DND-41 (cell line): ENCODE data around the gene NACC2.

ENCODE experiments used
- EZH2 ChIP-seq: IDR thresholded peaks from 3 replicates; pipeline ENCODE4 v1.6.1; 2012; ENCODE audit warnings: borderline replicate concordance, low read depth, mild to moderate bottlenecking, moderate library complexity, low read length, inconsistent platforms; ENCODE audit not compliant: severe bottlenecking
- TF ChIP-seq, protein P1 (sequence below): IDR thresholded peaks from 2 replicates; pipeline ENCODE4 v1.5.1; 2012; ENCODE audit warnings: borderline replicate concordance, low read length, moderate library complexity, mild to moderate bottlenecking; ENCODE audit not compliant: poor library complexity, severe bottlenecking; ENCODE audit errors: extremely low read depth

- TF ChIP-seq, protein P1, sequence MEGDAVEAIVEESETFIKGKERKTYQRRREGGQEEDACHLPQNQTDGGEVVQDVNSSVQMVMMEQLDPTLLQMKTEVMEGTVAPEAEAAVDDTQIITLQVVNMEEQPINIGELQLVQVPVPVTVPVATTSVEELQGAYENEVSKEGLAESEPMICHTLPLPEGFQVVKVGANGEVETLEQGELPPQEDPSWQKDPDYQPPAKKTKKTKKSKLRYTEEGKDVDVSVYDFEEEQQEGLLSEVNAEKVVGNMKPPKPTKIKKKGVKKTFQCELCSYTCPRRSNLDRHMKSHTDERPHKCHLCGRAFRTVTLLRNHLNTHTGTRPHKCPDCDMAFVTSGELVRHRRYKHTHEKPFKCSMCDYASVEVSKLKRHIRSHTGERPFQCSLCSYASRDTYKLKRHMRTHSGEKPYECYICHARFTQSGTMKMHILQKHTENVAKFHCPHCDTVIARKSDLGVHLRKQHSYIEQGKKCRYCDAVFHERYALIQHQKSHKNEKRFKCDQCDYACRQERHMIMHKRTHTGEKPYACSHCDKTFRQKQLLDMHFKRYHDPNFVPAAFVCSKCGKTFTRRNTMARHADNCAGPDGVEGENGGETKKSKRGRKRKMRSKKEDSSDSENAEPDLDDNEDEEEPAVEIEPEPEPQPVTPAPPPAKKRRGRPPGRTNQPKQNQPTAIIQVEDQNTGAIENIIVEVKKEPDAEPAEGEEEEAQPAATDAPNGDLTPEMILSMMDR = no peak
- no peak for TF ChIP-seq EZH2
Measured at GRCh38 chr9:136044207-136044970, 50.7 kb downstream of the NACC2 start.
